HG03135 (cell line): ENCODE results near the gene VTCN1.
"Not testable (repeated sequence)": the region's sequence is repeated elsewhere in the genome, so short reads cannot be mapped to it uniquely, and the experiment has no call there.

Source experiments
- ATAC-seq: cut with Tn5 transposase; IDR thresholded peaks from one replicate; pipeline ENCODE4 v1.9.1; 2021; ENCODE audit warnings: mild to moderate bottlenecking, moderate library complexity; ENCODE audit not compliant: unreplicated experiment

The VTCN1 gene

GRCh38 chr1:117210831-117211261 is at the start of gene VTCN1:
Gene VTCN1 (minus strand): TSS chr1:117210927. CDS start chr1:117210855, 72 bp downstream.
- no peak for ATAC-seq

GRCh38 chr1:117258791-117259190 is 48.1 kb upstream of the VTCN1 start:
- no peak for ATAC-seq

GRCh38 chr1:117258075-117258474 is 47.3 kb upstream of the VTCN1 start:
- not testable (repeated sequence) for ATAC-seq

- ATAC-seq: no peak
Observed at GRCh38 chr1:117257291-117257690, 46.6 kb upstream of the VTCN1 start.

- no peak for ATAC-seq
Observed at GRCh38 chr1:117250061-117250606, 39.4 kb upstream of the VTCN1 start.

GRCh38 chr1:117244971-117245370 is 34.2 kb upstream of the VTCN1 start:
- ATAC-seq: no peak

GRCh38 chr1:117244306-117244705 is 33.6 kb upstream of the VTCN1 start:
- ATAC-seq: no peak

- ATAC-seq: no peak
Observed at GRCh38 chr1:117241512-117241911, 30.8 kb upstream of the VTCN1 start.

GRCh38 chr1:117240547-117240946 is 29.8 kb upstream of the VTCN1 start:
- ATAC-seq: no peak

GRCh38 chr1:117239467-117239866 is 28.7 kb upstream of the VTCN1 start:
- ATAC-seq: no peak

- ATAC-seq: no peak
Observed at GRCh38 chr1:117237726-117238381, 27.1 kb upstream of the VTCN1 start.

GRCh38 chr1:117235863-117236465 is 25.2 kb upstream of the VTCN1 start:
- no peak for ATAC-seq

GRCh38 chr1:117232531-117232930 is 21.8 kb upstream of the VTCN1 start:
- ATAC-seq: no peak

- ATAC-seq: no peak
Observed at GRCh38 chr1:117231748-117232373, 21.1 kb upstream of the VTCN1 start.

- ATAC-seq: no peak
Observed at GRCh38 chr1:117231312-117231711, 20.6 kb upstream of the VTCN1 start.

GRCh38 chr1:117229217-117229616 is 18.5 kb upstream of the VTCN1 start:
- no peak for ATAC-seq

- no peak for ATAC-seq
Observed at GRCh38 chr1:117225931-117226330, 15.2 kb upstream of the VTCN1 start.

- ATAC-seq: no peak
Observed at GRCh38 chr1:117216718-117217117, 6.0 kb upstream of the VTCN1 start.

- ATAC-seq: no peak
Observed at GRCh38 chr1:117215733-117216462, 5.2 kb upstream of the VTCN1 start.

GRCh38 chr1:117215019-117215418 is 4.3 kb upstream of the VTCN1 start:
- no peak for ATAC-seq

- no peak for ATAC-seq
Observed at GRCh38 chr1:117213046-117213445, 2.3 kb upstream of the VTCN1 start.
